ENCODE results near the gene CCDC183.

The CCDC183 gene

GRCh38 chr9:136857166-136857565 lies 61.0 kb downstream of the CCDC183 start:
- DNase-seq (ENCODE audit: low read depth) = no peak
- TF ChIP-seq CTCF (conservative IDR thresholded peaks at IDR 0.05; ENCODE audit: low read depth, low read length) = no peak
- H3K4me3 ChIP-seq (ENCODE audit: low read depth, low read length) = no peak overlapping the region
